RWPE1 (cell line): ENCODE results near the gene DISC1.

Experiments used
- CTCF ChIA-PET: fragments of 350-600 bp; sonication (Branson Sonifier 250); formaldehyde crosslinking; extraction: SDS; loops from one replicate; lab custom pipeline; 2021; lab: Yijun Ruan, JAX
- POLR2A ChIA-PET: fragments of 400-600 bp; formaldehyde crosslinking; extraction: SDS; loops from one replicate; lab custom pipeline; 2020; ENCODE audit warnings: antibody characterized with exemption; ENCODE audit not compliant: low non-redundant PET; lab: Yijun Ruan, JAX
- DNase-seq: peaks from one replicate; pipeline ENCODE4 v3.0.0; 2012; ENCODE audit warnings: low spot score
- H3K27ac ChIP-seq: fragments of 450-650 bp; 2 replicates; pipeline ENCODE4 v1.5.1; 2017
- TF ChIP-seq, protein P1 (sequence below): fragments of 450-650 bp; conservative IDR thresholded peaks from 2 replicates; pipeline ENCODE4 v1.5.1; 2017; ENCODE audit warnings: low read depth, mild to moderate bottlenecking

DISC1 gene

DNA sequence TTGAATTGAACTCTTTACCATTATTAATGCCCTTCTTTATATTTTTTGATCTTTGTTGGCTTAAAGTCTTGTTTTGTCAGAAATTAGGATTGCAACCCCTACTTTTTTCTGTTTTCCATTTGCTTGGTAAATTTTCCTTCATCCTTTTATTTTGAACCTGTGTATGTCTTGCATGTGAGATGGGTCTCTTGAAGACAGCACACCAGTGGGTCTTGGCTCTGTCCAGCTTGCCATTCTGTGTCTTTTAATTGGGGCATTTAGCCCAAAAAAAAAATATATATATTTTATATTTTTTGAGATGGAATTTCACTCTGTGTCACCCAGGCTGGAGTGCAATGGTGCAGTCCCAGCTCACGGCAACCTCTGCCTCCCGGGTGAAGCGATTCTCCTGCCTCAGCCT, 33.6 kb downstream of the DISC1 start:
- TF ChIP-seq, protein P1, sequence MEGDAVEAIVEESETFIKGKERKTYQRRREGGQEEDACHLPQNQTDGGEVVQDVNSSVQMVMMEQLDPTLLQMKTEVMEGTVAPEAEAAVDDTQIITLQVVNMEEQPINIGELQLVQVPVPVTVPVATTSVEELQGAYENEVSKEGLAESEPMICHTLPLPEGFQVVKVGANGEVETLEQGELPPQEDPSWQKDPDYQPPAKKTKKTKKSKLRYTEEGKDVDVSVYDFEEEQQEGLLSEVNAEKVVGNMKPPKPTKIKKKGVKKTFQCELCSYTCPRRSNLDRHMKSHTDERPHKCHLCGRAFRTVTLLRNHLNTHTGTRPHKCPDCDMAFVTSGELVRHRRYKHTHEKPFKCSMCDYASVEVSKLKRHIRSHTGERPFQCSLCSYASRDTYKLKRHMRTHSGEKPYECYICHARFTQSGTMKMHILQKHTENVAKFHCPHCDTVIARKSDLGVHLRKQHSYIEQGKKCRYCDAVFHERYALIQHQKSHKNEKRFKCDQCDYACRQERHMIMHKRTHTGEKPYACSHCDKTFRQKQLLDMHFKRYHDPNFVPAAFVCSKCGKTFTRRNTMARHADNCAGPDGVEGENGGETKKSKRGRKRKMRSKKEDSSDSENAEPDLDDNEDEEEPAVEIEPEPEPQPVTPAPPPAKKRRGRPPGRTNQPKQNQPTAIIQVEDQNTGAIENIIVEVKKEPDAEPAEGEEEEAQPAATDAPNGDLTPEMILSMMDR = no peak
- DNase-seq = no peak
- ChIA-PET CTCF (no interaction called here), POLR2A (interaction anchor here (0.8 kb wide), 1 partner anchor 16 kb away, joined by 3 read pairs; no protein-coding TSS in a partner anchor)
- no peak overlapping the region for H3K27ac ChIP-seq

DNA sequence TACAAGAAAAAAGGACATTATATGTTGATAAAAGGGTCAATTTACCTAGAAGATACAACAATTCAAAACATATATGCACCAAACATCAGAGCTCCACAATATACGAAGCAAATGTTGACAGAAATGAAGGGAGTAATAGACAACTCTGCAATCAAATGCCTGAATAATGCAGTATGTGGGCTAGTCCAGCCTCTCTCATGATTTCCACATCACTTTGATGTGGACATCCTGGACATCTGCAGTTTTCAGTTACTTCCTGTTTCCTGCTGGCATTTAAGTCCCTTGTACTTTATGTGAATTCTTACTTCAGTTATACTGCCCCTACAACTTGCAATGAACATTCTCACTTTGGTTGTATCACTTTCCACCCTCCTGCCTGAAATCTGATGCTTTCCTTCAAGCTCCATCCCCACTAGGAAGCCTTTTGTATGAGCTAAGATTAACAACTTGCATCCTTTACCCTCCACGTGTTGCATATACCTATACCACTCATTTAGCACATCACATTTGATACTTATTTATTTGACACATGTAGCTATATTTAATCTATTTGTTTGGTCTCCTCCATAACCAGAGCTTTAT, 36.7 kb downstream of the DISC1 start:
- ChIA-PET CTCF (interaction anchor here (0.8 kb wide), 1 partner anchor 10 kb away, joined by 3 read pairs; no protein-coding TSS in a partner anchor), POLR2A (no interaction called here)
- TF ChIP-seq, protein P1 = no peak
- H3K27ac ChIP-seq = no peak overlapping the region
- DNase-seq = no peak

DNA sequence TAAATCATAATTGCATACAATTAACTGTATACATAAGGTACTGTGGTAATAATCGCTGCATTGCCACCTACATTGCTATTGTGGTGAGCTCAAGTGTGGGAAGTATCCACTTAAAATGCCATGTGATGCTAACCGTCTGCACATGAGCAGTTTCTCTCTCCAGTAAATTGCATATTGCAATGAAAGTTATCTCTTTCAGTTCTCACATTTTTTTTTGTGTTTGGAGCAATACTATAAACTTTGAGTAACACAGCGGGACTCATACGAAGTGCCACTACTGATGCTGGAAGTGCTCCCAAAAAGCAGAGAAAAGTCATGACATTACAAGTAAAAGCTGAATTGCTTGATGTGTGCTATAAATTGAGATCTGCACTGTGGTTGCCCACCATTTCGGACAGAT, 38.5 kb downstream of the DISC1 start:
- ChIA-PET CTCF (no interaction called here), POLR2A (no interaction called here)
- TF ChIP-seq, protein P1 = no peak
- DNase-seq = no peak
- H3K27ac ChIP-seq = no peak overlapping the region

DNA sequence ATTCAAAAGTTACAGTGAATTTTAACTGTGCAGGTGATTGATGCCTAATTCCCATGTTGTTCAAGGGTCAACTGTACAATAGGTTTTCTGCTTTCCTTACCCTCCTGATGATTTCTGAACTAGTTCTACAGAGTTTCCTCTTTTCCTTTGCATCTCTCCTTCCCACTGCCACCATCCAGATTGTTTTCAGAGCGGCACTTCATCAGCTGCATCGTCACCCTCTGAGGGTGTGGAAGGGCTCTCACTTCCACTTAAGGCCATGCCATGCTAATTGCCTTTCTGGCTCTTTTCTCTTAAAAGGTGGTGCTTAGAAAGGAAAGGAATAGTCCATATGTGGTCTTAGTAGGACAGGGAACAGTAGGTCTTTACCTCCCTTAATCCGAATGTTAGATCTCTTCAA, 39.1 kb downstream of the DISC1 start:
- no peak for DNase-seq
- TF ChIP-seq, protein P1 = no peak
- ChIA-PET POLR2A (no interaction called here), CTCF (interaction anchor here (0.6 to 0.7 kb wide), 2 partner anchors 11 to 309 kb away, joined by 3 to 4 read pairs; no protein-coding TSS in a partner anchor)
- no peak overlapping the region for H3K27ac ChIP-seq

DNA sequence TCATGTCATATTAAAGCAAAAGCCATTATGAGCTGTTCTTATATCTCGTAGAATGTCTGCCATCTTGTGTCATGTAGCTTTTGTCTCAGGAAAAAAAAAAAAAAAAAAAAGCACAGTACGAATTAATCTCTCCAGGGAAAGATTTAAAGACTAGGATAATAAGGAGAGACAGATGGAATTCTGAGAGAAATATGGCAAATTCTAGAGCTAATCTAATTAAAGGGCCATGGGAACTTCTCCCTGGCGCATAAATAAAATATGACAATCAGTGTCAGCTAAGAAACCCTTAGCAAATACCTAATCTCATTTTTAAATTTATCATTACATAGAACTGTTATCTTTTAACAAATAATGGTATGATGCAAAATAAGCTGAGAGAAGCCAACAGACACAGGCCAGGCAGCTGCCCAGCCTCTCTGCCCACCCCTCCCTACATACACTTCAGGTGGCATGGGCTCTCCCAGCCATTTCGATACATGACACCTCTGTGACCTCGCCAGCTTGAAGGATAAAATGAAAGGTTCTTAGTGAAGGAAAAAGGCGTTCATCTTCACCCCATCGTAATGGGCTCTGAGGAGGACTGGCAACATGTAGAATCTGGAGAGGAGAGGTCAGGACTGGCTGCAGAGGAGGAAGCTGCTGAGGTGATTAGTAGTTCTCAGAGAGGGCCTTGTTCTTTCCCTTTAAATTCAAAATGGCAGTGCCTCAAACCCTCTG, 39.8 kb downstream of the DISC1 start:
- TF ChIP-seq, protein P1 = no peak
- no peak for DNase-seq
- ChIA-PET CTCF (interaction anchor here (0.6 to 0.7 kb wide), 5 partner anchors 11 to 309 kb away, joined by 3 to 4 read pairs (median 3); no protein-coding TSS in a partner anchor), POLR2A (no interaction called here)
- H3K27ac ChIP-seq = no peak overlapping the region

DNA sequence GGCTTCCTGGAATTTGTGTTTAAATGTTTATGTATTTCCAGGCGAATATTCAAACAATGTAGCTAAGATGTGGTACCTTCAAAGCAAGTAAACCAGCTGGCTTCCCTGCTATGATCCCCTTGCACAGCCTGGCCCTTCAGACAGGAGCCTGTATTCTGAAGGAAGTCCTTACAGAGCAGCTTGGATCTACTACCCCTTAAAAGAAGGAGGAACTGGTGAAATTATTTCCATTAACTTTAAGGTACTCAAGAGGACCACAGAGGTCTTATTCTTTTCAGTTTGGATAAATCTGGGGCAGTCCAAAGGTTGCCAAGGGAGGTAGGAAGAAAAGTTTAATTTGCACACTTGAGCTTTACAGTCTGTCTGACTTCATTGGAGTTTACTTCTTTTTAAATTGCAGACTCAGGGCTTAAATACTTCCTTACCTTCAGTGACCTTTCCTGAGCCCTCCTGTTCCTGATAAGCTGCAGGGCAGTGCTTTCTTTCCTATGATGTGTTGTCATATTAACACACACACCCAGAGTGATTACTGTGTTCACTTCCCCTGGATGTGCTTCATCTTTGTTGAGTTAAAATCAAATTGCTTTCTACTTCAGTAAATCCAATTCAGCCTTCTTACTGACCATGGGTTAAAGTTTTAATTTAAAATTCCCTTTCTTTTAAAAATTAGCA, 40.5 kb downstream of the DISC1 start:
- TF ChIP-seq, protein P1 = no peak
- ChIA-PET CTCF (interaction anchor here (0.6 to 0.7 kb wide), 2 partner anchors 16 to 25 kb away, joined by 3 read pairs; no protein-coding TSS in a partner anchor), POLR2A (no interaction called here)
- no peak for DNase-seq
- no peak overlapping the region for H3K27ac ChIP-seq
